ENCODE results near the gene PDZD7.

PDZD7 gene

GRCh38 chr10:100986952-100987684, 43.8 kb downstream of the PDZD7 start, which contains the start of the genes MRPL43 and TWNK:
MRPL43 (minus strand) TSS chr10:100987497; CDS start chr10:100987443, 54 bp downstream.
TWNK (plus strand) TSS chr10:100987543; CDS start chr10:100988211, 668 bp downstream.
- TF ChIP-seq CTCF (IDR thresholded peaks at IDR 0.05) = no peak

- TF ChIP-seq CTCF (IDR thresholded peaks at IDR 0.05) = no peak
Observed at GRCh38 chr10:100986623-100986951, 44.3 kb downstream of the PDZD7 start.

DNA sequence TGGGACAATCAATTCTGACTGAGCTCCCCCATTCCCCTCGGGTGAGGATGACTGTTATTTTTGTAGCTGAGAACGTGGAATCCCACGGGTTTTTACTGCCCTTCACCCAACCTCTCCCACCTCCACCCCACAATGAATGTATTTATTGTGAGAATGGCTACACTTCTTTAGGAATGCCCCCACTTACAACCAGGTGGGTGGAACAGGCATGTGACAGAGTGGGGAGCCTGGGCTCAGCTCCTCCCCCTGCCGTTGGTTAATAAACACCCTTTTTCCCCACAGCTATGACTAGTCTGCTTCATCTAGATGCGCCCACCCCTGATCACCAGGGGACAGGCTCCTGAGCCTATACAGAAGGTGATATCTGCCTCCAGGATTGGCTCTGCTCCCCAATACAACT, 45.6 kb downstream of the PDZD7 start:
- TF ChIP-seq CTCF (IDR thresholded peaks at IDR 0.05) = no peak

DNA sequence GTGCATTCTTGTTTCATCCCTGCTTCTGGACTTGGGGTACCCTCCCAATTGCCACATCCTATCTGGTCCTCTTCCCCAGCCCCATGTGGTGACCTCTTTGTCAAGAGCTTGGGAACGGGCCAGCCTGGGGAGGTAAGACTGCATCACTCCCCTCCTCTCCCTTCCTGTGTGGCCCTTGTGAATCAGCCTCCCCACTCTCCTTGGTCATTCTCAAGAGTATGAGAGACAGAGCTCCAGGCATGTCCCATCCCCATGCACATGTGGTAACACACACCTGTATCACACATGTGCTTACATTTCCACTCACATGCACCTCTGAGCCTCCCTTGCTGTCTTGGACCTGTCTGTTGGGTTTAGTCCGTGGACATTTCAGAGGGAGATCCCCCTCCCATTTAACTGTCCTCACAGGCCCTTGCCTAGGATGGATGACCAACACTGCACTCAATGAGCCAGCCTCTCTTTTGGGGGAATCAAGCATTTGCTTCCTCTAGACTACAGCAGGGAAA, 46.2 kb downstream of the PDZD7 start:
- no peak for TF ChIP-seq CTCF (IDR thresholded peaks at IDR 0.05)

DNA sequence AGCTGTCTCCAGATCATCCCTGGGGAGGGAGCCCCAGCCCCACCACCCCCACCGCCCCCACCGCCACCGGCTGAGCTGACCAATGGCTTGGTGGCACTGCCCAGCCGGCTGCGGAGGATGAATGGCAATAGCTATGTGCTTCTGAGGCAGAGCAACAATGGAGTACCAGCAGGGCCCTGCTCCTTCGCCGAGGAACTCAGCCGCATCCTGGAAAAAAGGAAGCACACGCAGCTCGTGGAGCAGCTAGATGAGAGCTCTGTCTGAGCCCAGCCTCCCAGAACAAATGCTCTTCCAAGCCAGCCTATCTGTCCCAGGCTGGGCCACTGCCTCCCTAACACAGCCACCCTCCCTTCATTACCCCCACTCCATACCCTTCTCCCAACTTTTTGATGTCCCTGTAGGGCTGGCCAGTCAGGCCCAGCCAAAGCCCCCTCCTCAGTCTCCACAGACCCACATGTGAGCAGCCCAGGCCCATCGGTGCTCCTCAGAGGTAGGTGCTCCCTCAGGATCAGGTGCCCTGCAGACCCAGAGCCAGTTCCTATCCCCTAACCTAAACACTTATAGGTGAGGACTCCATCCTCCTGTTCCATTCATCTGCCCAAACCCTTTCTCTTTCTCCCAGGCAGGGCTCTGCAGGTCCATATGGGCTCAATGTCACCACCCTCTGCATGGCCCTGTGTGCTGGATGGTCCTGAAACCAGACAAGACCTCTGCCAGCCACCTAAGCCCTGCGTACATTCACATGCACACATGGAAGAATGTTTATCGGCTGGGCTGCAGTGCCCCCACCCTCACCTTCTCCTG, 46.9 kb downstream of the PDZD7 start:
- TF ChIP-seq CTCF (IDR thresholded peaks at IDR 0.05) = no peak

DNA sequence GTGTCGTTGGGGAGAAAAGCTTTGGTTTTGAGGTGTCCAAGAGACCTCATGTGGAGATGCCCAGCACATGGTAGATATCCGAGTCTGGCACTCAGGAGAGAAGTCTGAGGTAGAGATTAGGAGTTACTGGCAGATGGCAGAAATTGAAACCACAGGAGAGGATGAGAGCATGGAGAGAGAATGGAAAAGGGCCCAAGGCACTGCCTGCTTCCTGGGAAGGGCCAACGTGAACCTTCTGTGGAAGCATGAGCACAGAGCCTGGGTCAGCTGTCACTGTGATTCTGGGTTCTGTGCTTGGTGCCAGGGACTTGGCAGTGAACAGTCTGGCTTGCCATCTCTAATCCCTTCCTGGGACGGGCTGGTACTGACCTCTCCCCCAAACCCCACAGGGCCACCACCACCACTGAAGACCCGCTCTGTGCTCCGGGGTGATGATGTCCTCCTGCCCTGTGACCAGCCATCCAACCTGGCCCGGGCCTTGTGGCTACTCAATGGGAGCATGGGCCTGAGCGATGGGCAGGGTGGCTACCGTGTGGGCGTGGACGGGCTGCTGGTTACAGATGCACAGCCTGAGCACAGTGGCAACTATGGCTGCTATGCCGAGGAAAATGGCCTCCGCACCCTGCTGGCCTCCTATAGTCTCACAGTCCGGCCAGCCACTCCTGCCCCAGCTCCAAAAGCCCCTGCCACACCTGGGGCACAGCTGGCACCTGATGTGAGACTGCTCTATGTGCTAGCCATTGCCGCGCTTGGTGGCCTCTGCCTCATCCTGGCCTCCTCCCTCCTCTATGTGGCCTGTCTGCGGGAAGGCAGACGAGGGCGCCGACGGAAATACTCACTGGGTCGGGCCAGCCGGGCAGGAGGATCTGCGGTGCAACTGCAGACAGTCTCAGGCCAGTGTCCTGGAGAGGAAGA, 47.8 kb downstream of the PDZD7 start:
- no peak for TF ChIP-seq CTCF (IDR thresholded peaks at IDR 0.05)

DNA sequence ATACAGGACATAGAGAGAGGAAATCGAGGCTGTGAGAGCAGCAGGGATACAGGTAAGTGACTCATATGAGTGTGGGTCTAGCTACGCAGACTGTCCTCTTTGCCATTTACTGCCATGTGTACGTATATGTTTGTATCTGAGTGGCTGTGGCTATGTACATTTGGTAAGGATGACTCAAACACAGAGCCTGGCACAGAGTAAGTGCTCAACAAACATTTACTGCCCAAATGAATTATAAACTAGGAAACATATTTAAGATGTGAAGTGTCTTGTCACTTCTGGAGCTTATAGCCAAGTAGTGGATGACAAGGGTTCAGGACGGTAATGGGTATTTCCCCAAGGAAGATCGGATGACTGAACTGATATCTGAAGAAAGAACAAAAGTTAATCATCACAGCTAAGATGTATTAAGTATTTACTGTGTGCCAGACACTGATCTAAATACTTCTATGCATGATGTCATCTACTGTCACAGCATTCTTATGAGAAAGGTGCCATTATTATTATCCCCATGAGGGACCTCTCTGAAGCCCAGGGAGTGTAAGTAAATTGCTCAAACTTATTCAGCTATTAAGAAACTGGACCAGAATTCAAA, 49.7 kb downstream of the PDZD7 start:
- TF ChIP-seq CTCF (IDR thresholded peaks at IDR 0.05) = no peak
